A549 (cell line): ENCODE results near the gene CNKSR2. TPM values are rescaled to one million over a fixed set of nuclear protein-coding genes. Genes with fewer than 3 reads are reported as not detected.

ENCODE experiments used
- ATAC-seq, 2 experiments: fragments of 200-7000 bp in 1 of 2; fragments of >200 bp in 1 of 2; cut with Nextera tagmentation in 1 of 2; cut with Tn5 transposase in 1 of 2; 3 replicates each; pipeline versions ENCODE4 v1.8.0 to v1.9.1; 2018 to 2020; ENCODE audit warnings: mild to moderate bottlenecking in 1 of 2, moderate library complexity in 1 of 2
- CTCF ChIA-PET: fragments of 300-600 bp; sonication (Branson Sonifier 250); formaldehyde crosslinking; extraction: SDS; loops from one replicate; lab custom pipeline; 2021; ENCODE audit warnings: antibody characterized with exemption, inconsistent platforms; lab: Yijun Ruan, JAX
- POLR2A ChIA-PET: fragments of 350-600 bp; formaldehyde crosslinking; extraction: SDS; loops from one replicate; lab custom pipeline; 2021; ENCODE audit warnings: antibody characterized with exemption, inconsistent platforms; lab: Yijun Ruan, JAX
- DNase-seq, 2 experiments: peaks; one replicate each; pipeline versions ENCODE4 v3.0.0 to v3.0.0-alpha.2; 2011 to 2016; ENCODE audit warnings: low read depth in 1 of 2, low spot score in 1 of 2
- FAIRE-seq: peaks from 2 replicates; lab custom pipeline; 2011; peaks lifted over from hg19 to GRCh38; lab: Jason Lieb, UNC
- H3K27ac ChIP-seq, 2 experiments: fragments of >200 bp; sonication (Bioruptor Twin); formaldehyde crosslinking; 3 replicates each; pipeline ENCODE4 v1.5.1; 2016 to 2017
- H3K4me1 ChIP-seq: fragments of >200 bp; sonication (Bioruptor Twin); formaldehyde crosslinking; 3 replicates; pipeline ENCODE4 v1.6.1; 2016
- H3K4me2 ChIP-seq: fragments of >200 bp; sonication (Bioruptor Twin); formaldehyde crosslinking; 3 replicates; pipeline ENCODE4 v1.6.1; 2016
- H3K4me3 ChIP-seq: fragments of >200 bp; sonication (Bioruptor Twin); formaldehyde crosslinking; 3 replicates; pipeline ENCODE4 v1.5.1; 2016
- H3K9me3 ChIP-seq: fragments of >200 bp; sonication (Bioruptor Twin); formaldehyde crosslinking; 3 replicates; pipeline ENCODE4 v1.6.1; 2016
- CBX8 ChIP-seq: fragments of 200-600 bp; sonication (generic); IDR thresholded peaks from 2 replicates; pipeline ENCODE4 v1.6.1; 2016
- CEBPB ChIP-seq, 2 experiments: fragments of >200 bp in 1 of 2; sonication (Bioruptor Twin) in 1 of 2; formaldehyde crosslinking in 1 of 2; IDR thresholded peaks; 2 replicates each; pipeline ENCODE4 v1.6.1; 2012 to 2016
- CTCF ChIP-seq: fragments of >200 bp; sonication (Bioruptor Twin); formaldehyde crosslinking; IDR thresholded peaks from 3 replicates; pipeline ENCODE4 v1.5.1; 2016
- EHF ChIP-seq: fragments of 250-450 bp; sonication (Bioruptor Pico); IDR thresholded peaks from 2 replicates; pipeline ENCODE4 v1.5.0; 2020; ENCODE audit warnings: mild to moderate bottlenecking
- FOSL2 ChIP-seq, 2 experiments: fragments of 450-650 bp in 1 of 2; fragments of >200 bp in 1 of 2; sonication (Bioruptor Twin) in 1 of 2; formaldehyde crosslinking; IDR thresholded peaks; 2 replicates each; pipeline versions ENCODE4 v1.5.0 to v1.6.1; 2016 to 2020; ENCODE audit warnings: mild to moderate bottlenecking in 1 of 2, moderate library complexity in 1 of 2
- GATA3 ChIP-seq: IDR thresholded peaks from 2 replicates; pipeline ENCODE4 v1.6.1; 2012; ENCODE audit warnings: borderline replicate concordance
- HDAC2 ChIP-seq: fragments of 200-600 bp; sonication (generic); IDR thresholded peaks from 2 replicates; pipeline ENCODE4 v1.6.1; 2016
- HES2 ChIP-seq: fragments of >200 bp; sonication (Bioruptor Twin); formaldehyde crosslinking; IDR thresholded peaks from 2 replicates; pipeline ENCODE4 v1.6.1; 2016
- HOXB5 ChIP-seq: fragments of 250-450 bp; sonication (Bioruptor Pico); IDR thresholded peaks from 2 replicates; pipeline ENCODE4 v1.5.0; 2020; ENCODE audit warnings: mild to moderate bottlenecking, moderate library complexity
- JUN ChIP-seq, 2 experiments: fragments of >200 bp; sonication (Bioruptor Twin); formaldehyde crosslinking; IDR thresholded peaks; 2 replicates in 1 of 2; 3 replicates in 1 of 2; pipeline ENCODE4 v1.6.1; 2016 to 2017
- MAFK ChIP-seq: fragments of 450-650 bp; IDR thresholded peaks from 2 replicates; pipeline ENCODE4 v1.6.1; 2014; ENCODE audit not compliant: partially characterized antibody
- MAX ChIP-seq: IDR thresholded peaks from 2 replicates; pipeline ENCODE4 v1.6.1; 2012
- MAZ ChIP-seq: fragments of 150-350 bp; IDR thresholded peaks from 2 replicates; pipeline ENCODE4 v1.6.1; 2014; ENCODE audit warnings: antibody characterized with exemption, low read depth, low read length, borderline replicate concordance
- NFE2L2 ChIP-seq: fragments of 150-350 bp; conservative IDR thresholded peaks from 2 replicates; pipeline ENCODE4 v1.6.1; 2014; ENCODE audit warnings: low read length
- NPAS2 ChIP-seq: fragments of 250-450 bp; sonication (Bioruptor Pico); IDR thresholded peaks from 2 replicates; pipeline ENCODE4 v1.8.0; 2022; ENCODE audit warnings: mild to moderate bottlenecking, moderate library complexity, borderline replicate concordance
- NR3C1 ChIP-seq: fragments of >200 bp; sonication (Bioruptor Twin); formaldehyde crosslinking; IDR thresholded peaks from 3 replicates; pipeline ENCODE4 v1.6.1; 2017
- POLR2A ChIP-seq: IDR thresholded peaks from 2 replicates; pipeline ENCODE4 v1.6.1; 2012; ENCODE audit warnings: mild to moderate bottlenecking, low read length
- REST ChIP-seq: fragments of 200-600 bp; sonication (generic); IDR thresholded peaks from 2 replicates; pipeline ENCODE4 v1.6.1; 2016; ENCODE audit warnings: antibody characterized with exemption, mild to moderate bottlenecking, moderate library complexity
- RFX5 ChIP-seq: fragments of 450-650 bp; IDR thresholded peaks from 2 replicates; pipeline ENCODE4 v1.7.1; 2014; ENCODE audit warnings: antibody characterized with exemption, mild to moderate bottlenecking, moderate library complexity
- TP53 ChIP-seq: fragments of 250-450 bp; sonication (Bioruptor Pico); IDR thresholded peaks from 2 replicates; pipeline ENCODE4 v1.5.0; 2021; ENCODE audit warnings: mild to moderate bottlenecking, moderate library complexity
- ZFP36 ChIP-seq: fragments of 450-650 bp; IDR thresholded peaks from 2 replicates; pipeline ENCODE4 v1.6.1; 2014; ENCODE audit warnings: borderline replicate concordance; ENCODE audit not compliant: partially characterized antibody
- WGBS: methylation state at CpG from one replicate; pipeline ENCODE4 v1.1.6; 2017; ENCODE audit errors: missing lambda C conversion rate; 5-methylcytosine and 5-hydroxymethylcytosine counted together
- polyA plus RNA-seq, 4 experiments: library from polyadenylated mRNA; depleted of rRNA in 3 of 4; stranded (reverse); fragments of >200 nt; fragmentation: RNase III in 1 of 4; extraction: RNeasy Plus Mini Kit Qiagen cat#74134 plus additional on column Dnase treatment in 1 of 4; gene quantifications; 2 replicates in 3 of 4; 3 replicates in 1 of 4; pipeline ENCODE4 v1.2.3, GENCODE V29; 2011 to 2017

The CNKSR2 gene
- polyA plus RNA-seq, 2 of the 4 experiments (the other 2 are of a cell fraction), result 5.8 to 11.4 TPM

GRCh38 chrX:21645431-21645830 lies 271.2 kb downstream of the CNKSR2 start:
- TF ChIP-seq FOSL2 (IDR thresholded peaks at IDR 0.05), result no peak
- no peak for TF ChIP-seq FOSL2 (CRISPR knock-in tag; IDR thresholded peaks at IDR 0.05)
- no peak for TF ChIP-seq CTCF
- no peak for TF ChIP-seq MAX
- no peak for TF ChIP-seq CBX8
- no peak for TF ChIP-seq NPAS2 (CRISPR knock-in tag)
- TF ChIP-seq TP53 (CRISPR knock-in tag), result no peak
- no peak for TF ChIP-seq MAZ
- no peak for TF ChIP-seq CEBPB (IDR thresholded peaks at IDR 0.05)
- no peak for TF ChIP-seq RFX5
- TF ChIP-seq REST, result no peak
- TF ChIP-seq NR3C1, result no peak
- no peak for TF ChIP-seq NFE2L2
- no peak for TF ChIP-seq HES2
- TF ChIP-seq, all 56 proteins: peak for 0
- H3K27ac ChIP-seq, result no peak overlapping the region
- CTCF ChIA-PET, result no interaction called here
- FAIRE-seq, result no peak
- H3K4me3 ChIP-seq, result no peak overlapping the region
- H3K4me1 ChIP-seq, result no peaks in the 10 kb centered on the region
- POLR2A ChIA-PET, result no interaction called here
- no peaks in the 10 kb centered on the region for H3K9me3 ChIP-seq
- no peak for DNase-seq
- no peak for ATAC-seq
- no peak overlapping the region for H3K4me2 ChIP-seq

GRCh38 chrX:21645886-21646285 lies 271.7 kb downstream of the CNKSR2 start:
- no peaks in the 10 kb centered on the region for H3K4me1 ChIP-seq
- TF ChIP-seq HOXB5 (CRISPR knock-in tag) (no peak), JUN (IDR thresholded peaks at IDR 0.05) (no peak), FOSL2 (IDR thresholded peaks at IDR 0.05) (no peak), FOSL2 (CRISPR knock-in tag; IDR thresholded peaks at IDR 0.05) (no peak), NR3C1 (no peak), TP53 (CRISPR knock-in tag) (no peak), MAFK (no peak), ZFP36 (no peak), HES2 (no peak), RFX5 (no peak), HDAC2 (no peak), EHF (CRISPR knock-in tag) (no peak), POLR2A (no peak), GATA3 (no peak)
- no peak overlapping the region for H3K27ac ChIP-seq
- ChIA-PET POLR2A (no interaction called here), CTCF (no interaction called here)
- ATAC-seq (no peak), FAIRE-seq (no peak), DNase-seq (no peak)
- WGBS, result 78% methylated on average over 3 of the region's 3 CpGs
- H3K9me3 ChIP-seq, result no peaks in the 10 kb centered on the region
- no peak overlapping the region for H3K4me2 ChIP-seq
- no peak overlapping the region for H3K4me3 ChIP-seq
